Stimulated activated CD8-positive, alpha-beta memory T cell treated with anti-CD3 and anti-CD28 coated beads, Interleukin-4, amount 100 ng/mL, for 1 hour (primary cell): ENCODE data around the gene SETD2.

Source experiments
- DNase-seq, 2 donors: peaks; one replicate each; pipeline ENCODE4 v3.0.0-alpha.2; 2020; ENCODE audit warnings: low read depth in 2 of 2, low spot score in 1 of 2

SETD2 gene

GRCh38 chr3:46985588-46985987 is 178.3 kb downstream of the SETD2 start:
- no peak for DNase-seq

GRCh38 chr3:46984591-46985459 is 179.1 kb downstream of the SETD2 start:
- DNase-seq, result no peak

- no peak for DNase-seq
Observed at GRCh38 chr3:46982546-46982945, 181.4 kb downstream of the SETD2 start.

GRCh38 chr3:46981932-46982471 is 181.9 kb downstream of the SETD2 start:
- DNase-seq, result no peak

- no peak for DNase-seq
Observed at GRCh38 chr3:46979958-46980497, 183.9 kb downstream of the SETD2 start.

- peak; percentile 93 to 95 for DNase-seq
Observed at GRCh38 chr3:46978985-46979944, 184.6 kb downstream of the SETD2 start, which contains the start of gene NBEAL2. NBEAL2 (plus strand) TSS chr3:46979666; CDS start chr3:46979862, 196 bp downstream.

- DNase-seq, result no peak
Observed at GRCh38 chr3:46978381-46978780, 185.5 kb downstream of the SETD2 start.

GRCh38 chr3:46977811-46978195 is 186.1 kb downstream of the SETD2 start:
- DNase-seq, result no peak

GRCh38 chr3:46976326-46977190 is 187.4 kb downstream of the SETD2 start, which contains the start of gene CCDC12:
CCDC12 (minus strand) TSS chr3:46976745; CDS start chr3:46976732, 13 bp downstream.
- peak; percentile 80 to 86 for DNase-seq

- DNase-seq, result no peak
Observed at GRCh38 chr3:46974421-46975171, 189.3 kb downstream of the SETD2 start.

- no peak for DNase-seq
Observed at GRCh38 chr3:46972396-46972795, 191.5 kb downstream of the SETD2 start.

GRCh38 chr3:46971742-46972141 is 192.2 kb downstream of the SETD2 start:
- no peak for DNase-seq

GRCh38 chr3:46971151-46971550 is 192.8 kb downstream of the SETD2 start:
- DNase-seq, result no peak

- no peak for DNase-seq
Observed at GRCh38 chr3:46970391-46971091, 193.4 kb downstream of the SETD2 start.

GRCh38 chr3:46968783-46969428 is 195.0 kb downstream of the SETD2 start:
- no peak for DNase-seq

GRCh38 chr3:46966811-46967210 is 197.1 kb downstream of the SETD2 start:
- no peak for DNase-seq
